IMR-90 (cell line): ENCODE results near the gene MIER2. TPM values are rescaled to one million over a fixed set of nuclear protein-coding genes. Genes with fewer than 3 reads are reported as not detected.

Experiments
- ATAC-seq: fragments of 200-7000 bp; cut with Tn5 transposase; 2 replicates; pipeline ENCODE4 v1.9.1; 2020; ENCODE audit warnings: low read depth, mild to moderate bottlenecking, moderate library complexity
- BruUV-seq: library from RNA; stranded (reverse); fragments of 400-500 nt; replicated peaks from 2 replicates; lab custom pipeline; 2021; lab: Mats Ljungman, UMichigan
- CTCF ChIA-PET: fragments of 300-600 bp; formaldehyde crosslinking; extraction: SDS; loops from one replicate; lab custom pipeline; 2021; ENCODE audit warnings: antibody characterized with exemption; lab: Yijun Ruan, JAX
- POLR2A ChIA-PET: fragments of 300-600 bp; sonication (Branson Sonifier 250); formaldehyde crosslinking; loops from one replicate; lab custom pipeline; 2022; ENCODE audit warnings: antibody characterized with exemption; ENCODE audit not compliant: unreplicated experiment; lab: Charles Lee
- DNase-seq: peaks from one replicate; pipeline ENCODE4 v3.0.0; 2013
- H2AFZ ChIP-seq: replicated peaks from 2 replicates; pipeline ENCODE3; 2013; ENCODE audit warnings: low read length, mild to moderate bottlenecking; ENCODE audit not compliant: poor library complexity
- H2AK5ac ChIP-seq: 2 replicates; pipeline ENCODE4 v1.6.1; 2013; ENCODE audit warnings: low read depth, low read length, inconsistent platforms
- H2AK9ac ChIP-seq: replicated peaks from 2 replicates; pipeline ENCODE3; 2013; ENCODE audit warnings: mild to moderate bottlenecking, low read depth, low read length, moderate library complexity; ENCODE audit not compliant: poor library complexity
- H2BK120ac ChIP-seq: 2 replicates; pipeline ENCODE4 v1.6.1; 2013; ENCODE audit warnings: low read depth, low read length, inconsistent platforms
- H2BK15ac ChIP-seq: 3 replicates; pipeline ENCODE4 v1.6.1; 2013; ENCODE audit warnings: low read depth, low read length, inconsistent platforms
- H2BK20ac ChIP-seq: 2 replicates; pipeline ENCODE4 v1.6.1; 2013; ENCODE audit warnings: low read depth, mild to moderate bottlenecking, inconsistent platforms, low read length, moderate library complexity
- H2BK5ac ChIP-seq: 2 replicates; pipeline ENCODE4 v1.6.1; 2013; ENCODE audit warnings: mild to moderate bottlenecking, low read depth, low read length, inconsistent platforms; ENCODE audit not compliant: poor library complexity, severe bottlenecking
- H3K14ac ChIP-seq: replicated peaks from 2 replicates; pipeline ENCODE4 v1.6.1; 2013; ENCODE audit warnings: low read depth, low read length, inconsistent platforms
- H3K18ac ChIP-seq: 2 replicates; pipeline ENCODE4 v1.6.1; 2013; ENCODE audit warnings: low read depth, low read length, control low read depth
- H3K23ac ChIP-seq: 2 replicates; pipeline ENCODE4 v1.6.1; 2013; ENCODE audit warnings: low read depth, low read length, inconsistent platforms
- H3K27ac ChIP-seq: 2 replicates; pipeline ENCODE4 v1.5.1; 2013; ENCODE audit warnings: mild to moderate bottlenecking, control low read depth, low read length; ENCODE audit not compliant: insufficient read depth
- H3K27me3 ChIP-seq: 2 replicates; pipeline ENCODE4 v1.6.1; 2013; ENCODE audit warnings: low read length; ENCODE audit not compliant: control insufficient read depth, insufficient read depth
- H3K36me3 ChIP-seq: 2 replicates; pipeline ENCODE4 v1.6.1; 2013; ENCODE audit warnings: low read length, mixed read lengths; ENCODE audit not compliant: control insufficient read depth, insufficient read depth
- H3K4ac ChIP-seq: 2 replicates; pipeline ENCODE4 v1.6.1; 2013; ENCODE audit warnings: low read depth, low read length, inconsistent platforms
- H3K4me1 ChIP-seq: 2 replicates; pipeline ENCODE4 v1.6.1; 2013; ENCODE audit warnings: low read length, mixed read lengths; ENCODE audit not compliant: control insufficient read depth, insufficient read depth
- H3K4me2 ChIP-seq: 2 replicates; pipeline ENCODE4 v1.6.1; 2013; ENCODE audit warnings: low read depth, mild to moderate bottlenecking, control low read depth, low read length, moderate library complexity
- H3K4me3 ChIP-seq: 2 replicates; pipeline ENCODE4 v1.5.1; 2013; ENCODE audit warnings: low read depth, mild to moderate bottlenecking, control low read depth, low read length, moderate library complexity; ENCODE audit not compliant: insufficient read depth
- H3K56ac ChIP-seq: 2 replicates; pipeline ENCODE4 v1.6.1; 2013; ENCODE audit warnings: low read length, inconsistent platforms; ENCODE audit not compliant: insufficient read depth; ENCODE audit errors: extremely low read depth
- H3K79me1 ChIP-seq, 2 experiments: 2 replicates each; pipeline ENCODE4 v1.6.1; 2013; ENCODE audit warnings: low read length in 2 of 2, inconsistent platforms in 1 of 2, low read depth in 1 of 2
- H3K9ac ChIP-seq: 2 replicates; pipeline ENCODE4 v1.6.1; 2013; ENCODE audit warnings: low read depth, low read length, control low read depth
- H3K9me1 ChIP-seq: 2 replicates; pipeline ENCODE4 v1.6.1; 2013; ENCODE audit warnings: low read length, inconsistent platforms; ENCODE audit not compliant: insufficient read depth
- H3K9me3 ChIP-seq: 2 replicates; pipeline ENCODE4 v1.6.1; 2013; ENCODE audit warnings: low read length; ENCODE audit not compliant: control insufficient read depth, insufficient read depth
- H4K20me1 ChIP-seq: 2 replicates; pipeline ENCODE4 v1.6.1; 2013; ENCODE audit warnings: low read length, inconsistent platforms; ENCODE audit not compliant: insufficient read depth
- H4K5ac ChIP-seq: 2 replicates; pipeline ENCODE4 v1.6.1; 2013; ENCODE audit warnings: mild to moderate bottlenecking, low read depth, low read length, control low read depth
- H4K8ac ChIP-seq, 2 experiments: 2 replicates each; pipeline ENCODE4 v1.6.1; 2013; ENCODE audit warnings: low read depth in 2 of 2, low read length in 2 of 2, control low read depth in 1 of 2, inconsistent platforms in 1 of 2
- H4K91ac ChIP-seq: 2 replicates; pipeline ENCODE4 v1.6.1; 2013; ENCODE audit warnings: low read depth, low read length, inconsistent platforms; ENCODE audit not compliant: insufficient read depth
- BHLHE40 ChIP-seq: fragments of 150-350 bp; IDR thresholded peaks from 2 replicates; pipeline ENCODE4 v1.6.1; 2016; ENCODE audit warnings: mild to moderate bottlenecking, low read depth, low read length
- CEBPB ChIP-seq: IDR thresholded peaks from 2 replicates; pipeline ENCODE4 v1.6.1; 2012; ENCODE audit warnings: low read depth, low read length, improper control_type of control experiment
- CHD1 ChIP-seq: IDR thresholded peaks from 2 replicates; pipeline ENCODE4 v1.6.1; 2012; ENCODE audit warnings: low read depth, low read length, improper control_type of control experiment
- FOS ChIP-seq: fragments of 150-350 bp; IDR thresholded peaks from 2 replicates; pipeline ENCODE4 v1.6.1; 2016; ENCODE audit warnings: low read depth, low read length
- MAZ ChIP-seq: IDR thresholded peaks from 2 replicates; pipeline ENCODE4 v1.6.1; 2012; ENCODE audit warnings: low read depth, mild to moderate bottlenecking, low read length, improper control_type of control experiment, moderate library complexity, borderline replicate concordance
- MXI1 ChIP-seq: IDR thresholded peaks from 2 replicates; pipeline ENCODE4 v1.6.1; 2012; ENCODE audit warnings: low read depth, mild to moderate bottlenecking, low read length, moderate library complexity, borderline replicate concordance
- NFE2L2 ChIP-seq: fragments of 150-350 bp; IDR thresholded peaks from 2 replicates; pipeline ENCODE4 v1.6.1; 2016; ENCODE audit warnings: low read depth, mild to moderate bottlenecking, low read length
- RCOR1 ChIP-seq: IDR thresholded peaks from 2 replicates; pipeline ENCODE4 v1.6.1; 2012; ENCODE audit warnings: mild to moderate bottlenecking, low read length, improper control_type of control experiment; ENCODE audit not compliant: insufficient replicate concordance
- RFX5 ChIP-seq: IDR thresholded peaks from 2 replicates; pipeline ENCODE4 v1.8.0; 2012; ENCODE audit warnings: low read depth, mild to moderate bottlenecking, low read length, moderate library complexity
- SMC3 ChIP-seq: fragments of 150-350 bp; IDR thresholded peaks from 2 replicates; pipeline ENCODE4 v1.6.1; 2016; ENCODE audit warnings: low read depth, mild to moderate bottlenecking, antibody characterized with exemption, low read length, moderate library complexity
- WGBS, 2 experiments: methylation state at CpG; one replicate each; pipeline versions ENCODE4 v1.1.5 to v1.1.7; 2013; ENCODE audit warnings: missing lambda C conversion rate in 2 of 2; ENCODE audit not compliant: insufficient read length in 1 of 2; ENCODE audit errors: extremely low coverage in 2 of 2; 5-methylcytosine and 5-hydroxymethylcytosine counted together
- dilution Hi-C: fragments of 300-500 bp; cut with HindIII; formaldehyde crosslinking; loops from one replicate; pipeline ENCODE4 v1.14.3; 2018; ENCODE audit warnings: low sequenced_read_pairs; ENCODE audit not compliant: unreplicated experiment
- in situ Hi-C: fragments of 300-500 bp; cut with MboI; formaldehyde crosslinking; loops from 3 replicates; pipeline ENCODE4 v1.14.3; 2019; ENCODE audit warnings: low sequenced_read_pairs, inconsistent platforms, mixed read lengths
- intact Hi-C: fragments of 100-400 bp; cut with micrococcal nuclease; formaldehyde crosslinking; loops from 2 replicates; pipeline ENCODE4 v1.10.0; 2022
- polyA plus RNA-seq, 3 experiments: library from polyadenylated mRNA; depleted of rRNA; stranded (reverse); fragments of >200 nt; gene quantifications; 2 replicates each; pipeline ENCODE4 v1.2.3, GENCODE V29; 2012; ENCODE audit warnings: low replicate concordance in 1 of 3
- total RNA-seq: library from RNA; depleted of rRNA; stranded (reverse); fragments of >200 nt; gene quantifications from 2 replicates; pipeline ENCODE4 v1.2.3, GENCODE V29; 2012
- TF ChIP-seq, protein P1 (sequence below): fragments of 150-350 bp; IDR thresholded peaks from 2 replicates; pipeline ENCODE4 v1.6.1; 2017; ENCODE audit warnings: mild to moderate bottlenecking, antibody characterized with exemption, low read length, low read depth
- TF ChIP-seq, protein P2 (sequence below): fragments of 150-350 bp; IDR thresholded peaks from 2 replicates; pipeline ENCODE4 v1.6.1; 2016; ENCODE audit warnings: low read depth, mild to moderate bottlenecking, low read length, moderate library complexity, borderline replicate concordance

MIER2 gene
- total and polyA plus RNA-seq, 2 of the 4 experiments (the other 2 are of a cell fraction), result 28.0 to 28.4 TPM

- TF ChIP-seq SMC3, result no peak
Measured at GRCh38 chr19:373391-374182, 29.0 kb upstream of the MIER2 start (continued).

GRCh38 chr19:372306-372890, 27.8 kb upstream of the MIER2 start:
- intact Hi-C loops, result no loop called here
- no peak overlapping the region for H3K4me3 ChIP-seq
- H3K36me3 ChIP-seq, result no peaks in the 10 kb centered on the region
- no peak overlapping the region for H2BK20ac ChIP-seq
- no peaks in the 10 kb centered on the region for H3K9me1 ChIP-seq
- no peak overlapping the region for H3K23ac ChIP-seq
- no peak overlapping the region for H2BK5ac ChIP-seq
- DNase-seq, result peak; percentile 70
- peaks cover 65% of the 10 kb centered on the region for H3K27me3 ChIP-seq
- peaks cover 1% of the 10 kb centered on the region; the same call in 1 of the 2 replicates for H3K4me1 ChIP-seq
- CTCF ChIA-PET, result no interaction called here
- POLR2A ChIA-PET, result no interaction called here
- no peak overlapping the region for H2AFZ ChIP-seq
- H4K8ac ChIP-seq, result no peak overlapping the region
- no peak overlapping the region for H4K91ac ChIP-seq
- no peak overlapping the region for H2BK120ac ChIP-seq
- peaks cover 2% of the 10 kb centered on the region; the same call in 1 of the 2 replicates for H3K9me3 ChIP-seq
- dilution Hi-C loops, result no loop called here
- no peak overlapping the region for H3K56ac ChIP-seq
- no TSS peak for BruUV-seq
- H2AK5ac ChIP-seq, result no peak overlapping the region
- no peak overlapping the region for H4K5ac ChIP-seq
- H3K14ac ChIP-seq, result no peak overlapping the region
- H3K9ac ChIP-seq, result no peak overlapping the region
- no peak overlapping the region for H3K4me2 ChIP-seq
- no peaks in the 10 kb centered on the region for H3K79me1 ChIP-seq
- 68% methylated on average over 6 of the region's 14 CpGs; no CpG with 5 or more reads in 1 of the 2 experiments for WGBS, 2 experiments
- H2BK15ac ChIP-seq, result no peak overlapping the region
- H3K18ac ChIP-seq, result no peak overlapping the region
- no peaks in the 10 kb centered on the region for H4K20me1 ChIP-seq
- H3K27ac ChIP-seq, result no peak overlapping the region
- H2AK9ac ChIP-seq, result no peak overlapping the region
- in situ Hi-C loops, result no loop called here
- ATAC-seq, result peak; percentile 88
- H3K4ac ChIP-seq, result no peak overlapping the region
- TF ChIP-seq, protein P1, sequence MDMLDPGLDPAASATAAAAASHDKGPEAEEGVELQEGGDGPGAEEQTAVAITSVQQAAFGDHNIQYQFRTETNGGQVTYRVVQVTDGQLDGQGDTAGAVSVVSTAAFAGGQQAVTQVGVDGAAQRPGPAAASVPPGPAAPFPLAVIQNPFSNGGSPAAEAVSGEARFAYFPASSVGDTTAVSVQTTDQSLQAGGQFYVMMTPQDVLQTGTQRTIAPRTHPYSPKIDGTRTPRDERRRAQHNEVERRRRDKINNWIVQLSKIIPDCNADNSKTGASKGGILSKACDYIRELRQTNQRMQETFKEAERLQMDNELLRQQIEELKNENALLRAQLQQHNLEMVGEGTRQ, result no peak
- TF ChIP-seq RFX5, result no peak
- no peak for TF ChIP-seq NFE2L2
- TF ChIP-seq RCOR1, result no peak
- TF ChIP-seq CEBPB, result no peak
- TF ChIP-seq, protein P2, sequence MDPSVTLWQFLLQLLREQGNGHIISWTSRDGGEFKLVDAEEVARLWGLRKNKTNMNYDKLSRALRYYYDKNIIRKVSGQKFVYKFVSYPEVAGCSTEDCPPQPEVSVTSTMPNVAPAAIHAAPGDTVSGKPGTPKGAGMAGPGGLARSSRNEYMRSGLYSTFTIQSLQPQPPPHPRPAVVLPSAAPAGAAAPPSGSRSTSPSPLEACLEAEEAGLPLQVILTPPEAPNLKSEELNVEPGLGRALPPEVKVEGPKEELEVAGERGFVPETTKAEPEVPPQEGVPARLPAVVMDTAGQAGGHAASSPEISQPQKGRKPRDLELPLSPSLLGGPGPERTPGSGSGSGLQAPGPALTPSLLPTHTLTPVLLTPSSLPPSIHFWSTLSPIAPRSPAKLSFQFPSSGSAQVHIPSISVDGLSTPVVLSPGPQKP, result no peak
- no peak for TF ChIP-seq CHD1
- TF ChIP-seq BHLHE40, result no peak
- no peak for TF ChIP-seq MXI1
- TF ChIP-seq FOS, result no peak
- no peak for TF ChIP-seq MAZ
- no peak for TF ChIP-seq SMC3
